D721Med (cell line): ENCODE measurements around the gene PDE1A.

Experiments used
- DNase-seq: peaks from one replicate; pipeline ENCODE4 v3.0.0; 2011; ENCODE audit warnings: low spot score; ENCODE audit not compliant: insufficient read length
- FAIRE-seq: peaks from 2 replicates; lab custom pipeline; 2011; peaks lifted over from hg19 to GRCh38; lab: Jason Lieb, UNC
- TF ChIP-seq, protein P1 (sequence below): IDR thresholded peaks from 2 replicates; pipeline ENCODE4 v1.5.1; 2012; ENCODE audit warnings: mild to moderate bottlenecking, control low read depth; ENCODE audit not compliant: insufficient read depth; ENCODE audit errors: missing control alignments

The PDE1A gene

DNA sequence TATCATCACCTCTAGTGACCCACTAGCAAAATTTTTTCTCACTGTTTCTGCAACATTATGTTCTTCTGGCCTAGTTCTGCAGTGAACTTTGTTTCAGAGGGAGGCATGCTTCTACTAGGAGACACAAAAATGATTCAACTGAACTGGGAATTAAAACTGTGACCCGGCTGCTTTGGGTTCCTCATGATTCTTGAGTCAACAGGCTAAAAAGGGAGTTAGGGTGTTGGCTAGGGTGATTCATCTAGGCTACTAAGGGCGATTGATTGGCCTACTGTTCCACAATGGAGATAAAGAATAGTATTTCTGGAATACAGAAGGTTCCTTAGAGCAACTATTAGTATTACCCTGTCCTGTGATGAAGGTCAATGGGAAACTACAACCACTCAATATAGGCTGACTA, 261.6 kb downstream of the PDE1A start:
- no peak for FAIRE-seq
- DNase-seq: no peak
- TF ChIP-seq, protein P1, sequence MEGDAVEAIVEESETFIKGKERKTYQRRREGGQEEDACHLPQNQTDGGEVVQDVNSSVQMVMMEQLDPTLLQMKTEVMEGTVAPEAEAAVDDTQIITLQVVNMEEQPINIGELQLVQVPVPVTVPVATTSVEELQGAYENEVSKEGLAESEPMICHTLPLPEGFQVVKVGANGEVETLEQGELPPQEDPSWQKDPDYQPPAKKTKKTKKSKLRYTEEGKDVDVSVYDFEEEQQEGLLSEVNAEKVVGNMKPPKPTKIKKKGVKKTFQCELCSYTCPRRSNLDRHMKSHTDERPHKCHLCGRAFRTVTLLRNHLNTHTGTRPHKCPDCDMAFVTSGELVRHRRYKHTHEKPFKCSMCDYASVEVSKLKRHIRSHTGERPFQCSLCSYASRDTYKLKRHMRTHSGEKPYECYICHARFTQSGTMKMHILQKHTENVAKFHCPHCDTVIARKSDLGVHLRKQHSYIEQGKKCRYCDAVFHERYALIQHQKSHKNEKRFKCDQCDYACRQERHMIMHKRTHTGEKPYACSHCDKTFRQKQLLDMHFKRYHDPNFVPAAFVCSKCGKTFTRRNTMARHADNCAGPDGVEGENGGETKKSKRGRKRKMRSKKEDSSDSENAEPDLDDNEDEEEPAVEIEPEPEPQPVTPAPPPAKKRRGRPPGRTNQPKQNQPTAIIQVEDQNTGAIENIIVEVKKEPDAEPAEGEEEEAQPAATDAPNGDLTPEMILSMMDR: no peak

- FAIRE-seq: no peak
These were observed 262.1 kb downstream of the PDE1A start for GRCh38 chr2:182164686-182165085.

DNA sequence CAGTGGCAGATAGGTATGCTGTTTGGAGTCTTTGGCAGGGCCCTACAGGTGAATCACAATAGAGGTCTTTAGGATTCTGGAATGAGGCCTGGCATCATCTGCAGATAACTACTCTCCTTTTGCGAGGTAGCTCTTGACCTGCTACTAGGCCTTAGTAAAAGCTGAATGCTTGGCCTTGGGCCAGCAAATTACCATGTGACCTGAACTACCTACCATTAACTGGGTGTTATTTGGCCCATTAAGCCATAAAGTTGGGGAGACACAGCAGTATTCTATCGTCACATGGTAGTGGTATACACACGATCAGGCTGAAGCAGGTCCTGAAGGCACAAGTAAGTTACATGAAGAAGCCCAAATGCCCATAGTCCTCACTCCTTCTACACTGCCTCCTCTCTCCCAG, 263.0 kb downstream of the PDE1A start:
- TF ChIP-seq, protein P1: no peak
- DNase-seq (no peak), FAIRE-seq (no peak)

More at GRCh38 chr2:182164686-182165085, 262.1 kb downstream of the PDE1A start:
- DNase-seq: no peak
- TF ChIP-seq, protein P1: no peak

DNA sequence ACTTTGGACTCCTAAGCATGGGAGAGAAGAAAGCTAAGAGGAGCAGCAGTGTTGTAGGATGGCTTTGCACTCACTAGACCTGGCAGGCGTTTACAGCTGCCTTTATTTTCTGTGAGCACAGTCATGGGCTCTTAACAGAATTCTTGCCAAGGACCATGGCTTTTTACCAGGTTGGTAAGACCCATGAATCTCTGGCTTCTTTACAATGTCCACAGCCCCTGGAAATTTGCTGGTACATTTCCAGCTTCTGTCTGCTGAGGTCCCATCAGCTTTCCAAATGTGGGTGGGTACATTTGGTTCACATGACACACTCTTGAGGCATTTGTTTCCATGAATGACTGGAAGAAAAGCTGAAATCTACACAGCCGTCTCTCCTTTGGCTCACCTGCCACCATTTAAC, 278.5 kb downstream of the PDE1A start:
- DNase-seq (no peak), FAIRE-seq (no peak)

DNA sequence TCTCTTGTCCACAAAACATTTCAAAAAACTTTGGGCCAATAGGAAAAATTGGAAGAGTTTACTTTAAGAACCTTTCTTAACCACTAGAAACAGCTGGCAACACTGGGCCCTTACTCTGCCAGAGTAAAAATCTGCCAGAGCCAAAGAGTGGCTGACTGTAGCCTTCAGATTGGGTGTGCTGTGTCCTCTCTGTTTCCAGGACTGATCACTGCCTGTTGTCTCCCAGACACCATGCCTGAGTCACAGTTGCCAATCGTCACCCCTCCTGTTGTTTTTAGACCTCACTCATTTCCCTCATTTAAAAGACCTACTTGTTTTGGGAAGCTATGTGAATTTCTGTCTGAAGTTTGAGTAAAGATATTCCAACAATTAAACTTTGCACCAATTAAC, 282.1 kb downstream of the PDE1A start:
- FAIRE-seq: no peak
- DNase-seq: no peak
- TF ChIP-seq, protein P1: no peak

More for the DNA sequence above, 278.5 kb downstream of the PDE1A start:
- TF ChIP-seq, protein P1: no peak

DNA sequence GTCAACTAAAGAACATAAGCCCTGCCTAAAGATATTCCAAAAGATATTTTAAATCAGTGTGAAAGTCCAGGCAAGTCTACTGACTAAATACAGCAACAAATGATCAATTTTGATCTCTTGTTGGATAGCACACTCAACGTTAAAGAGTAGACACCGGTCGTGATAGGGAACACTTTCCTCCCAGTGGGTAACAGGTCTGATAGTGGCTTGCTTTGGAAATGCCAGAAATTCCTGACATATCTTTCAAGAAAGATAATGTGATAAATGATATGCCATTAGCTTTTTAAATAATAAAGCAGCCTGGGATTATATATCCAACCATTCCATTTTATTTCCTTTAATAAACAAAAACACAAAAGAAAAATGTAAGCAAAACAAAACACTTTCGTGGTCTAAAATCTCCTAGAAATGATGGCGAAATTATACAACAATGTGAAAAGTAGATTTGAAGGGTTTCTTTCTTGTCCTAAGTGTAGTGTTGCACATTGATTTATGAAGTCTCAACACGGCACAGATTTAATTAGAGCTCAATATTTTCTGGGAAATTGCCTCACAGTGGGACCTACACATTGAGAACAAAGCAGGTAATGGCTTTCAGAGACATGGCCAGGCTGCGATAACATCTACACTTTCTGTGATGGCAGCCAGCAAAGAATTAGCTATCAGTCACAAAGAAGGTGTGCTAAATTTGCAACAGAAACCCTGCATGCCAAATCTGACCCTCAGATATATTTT, 282.6 kb downstream of the PDE1A start:
- TF ChIP-seq, protein P1: no peak
- DNase-seq (no peak), FAIRE-seq (no peak)

GRCh38 chr2:182142062-182142461, 284.8 kb downstream of the PDE1A start:
- TF ChIP-seq, protein P1: no peak
- no peak for FAIRE-seq
- DNase-seq: no peak
